22Rv1 (cell line): ENCODE results near the gene DOK6.

Experiments
- H3K27ac ChIP-seq: fragments of 450-650 bp; 2 replicates; pipeline ENCODE4 v1.5.1; 2017
- CTCF ChIP-seq: fragments of 450-650 bp; IDR thresholded peaks from 2 replicates; pipeline ENCODE4 v1.5.1; 2017; ENCODE audit warnings: mild to moderate bottlenecking
- ZFX ChIP-seq: fragments of 450-650 bp; IDR thresholded peaks from 2 replicates; pipeline ENCODE4 v1.6.1; 2017; ENCODE audit warnings: antibody characterized with exemption, borderline replicate concordance

The DOK6 gene

GRCh38 chr18:69770238-69770637, 369.6 kb downstream of the DOK6 start:
- peak overlapping the region; percentile 29 for H3K27ac ChIP-seq
- TF ChIP-seq ZFX (no peak), CTCF (no peak)

GRCh38 chr18:69774831-69775230, 374.1 kb downstream of the DOK6 start:
- H3K27ac ChIP-seq: no peak overlapping the region
- TF ChIP-seq ZFX: no peak
- no peak for TF ChIP-seq CTCF

GRCh38 chr18:69777248-69777647, 376.6 kb downstream of the DOK6 start:
- no peak overlapping the region for H3K27ac ChIP-seq
- no peak for TF ChIP-seq ZFX
- TF ChIP-seq CTCF: no peak

DNA sequence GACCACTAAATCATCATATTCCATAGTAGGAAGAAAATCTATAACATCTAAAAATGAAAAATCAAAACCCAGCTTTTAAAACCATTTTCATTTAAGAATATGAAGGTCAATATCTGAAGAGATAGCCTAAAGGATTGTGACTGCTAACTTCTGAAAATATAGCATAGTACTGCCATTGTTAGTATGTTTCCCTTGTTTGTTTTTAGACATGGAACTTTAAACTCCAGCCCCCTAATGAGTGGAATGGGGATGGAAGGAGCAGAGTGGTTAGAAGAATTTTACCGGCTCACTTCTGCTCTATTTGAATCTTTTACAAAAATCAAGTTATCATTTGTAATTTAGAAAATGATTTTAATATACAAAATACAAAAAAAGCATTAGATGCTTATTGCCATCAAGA, 378.0 kb downstream of the DOK6 start:
- no peak overlapping the region for H3K27ac ChIP-seq
- TF ChIP-seq ZFX: no peak
- TF ChIP-seq CTCF: no peak

- TF ChIP-seq ZFX (no peak), CTCF (no peak)
Observed at GRCh38 chr18:69780851-69781250, 380.2 kb downstream of the DOK6 start.

DNA sequence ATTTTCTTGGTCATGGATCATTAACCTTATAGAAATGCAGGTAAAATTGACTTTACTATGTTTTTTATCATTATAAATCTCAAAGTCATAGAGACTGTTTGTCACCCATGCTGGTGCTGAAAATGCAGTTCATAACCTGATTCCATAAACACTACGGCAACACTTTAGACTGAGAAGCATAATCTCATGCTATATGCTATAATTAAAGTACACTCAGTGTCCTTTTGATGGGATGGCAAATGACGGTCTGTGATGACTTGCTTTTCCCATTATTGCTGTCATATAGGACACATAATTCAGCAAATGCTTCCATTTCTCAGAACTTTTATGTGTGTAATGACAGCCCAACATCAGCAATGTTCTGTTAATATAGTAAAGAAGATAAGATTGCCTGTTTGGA, 384.1 kb downstream of the DOK6 start:
- no peak overlapping the region for H3K27ac ChIP-seq
- no peak for TF ChIP-seq CTCF
- no peak for TF ChIP-seq ZFX

More at GRCh38 chr18:69780851-69781250, 380.2 kb downstream of the DOK6 start:
- H3K27ac ChIP-seq: no peak overlapping the region

DNA sequence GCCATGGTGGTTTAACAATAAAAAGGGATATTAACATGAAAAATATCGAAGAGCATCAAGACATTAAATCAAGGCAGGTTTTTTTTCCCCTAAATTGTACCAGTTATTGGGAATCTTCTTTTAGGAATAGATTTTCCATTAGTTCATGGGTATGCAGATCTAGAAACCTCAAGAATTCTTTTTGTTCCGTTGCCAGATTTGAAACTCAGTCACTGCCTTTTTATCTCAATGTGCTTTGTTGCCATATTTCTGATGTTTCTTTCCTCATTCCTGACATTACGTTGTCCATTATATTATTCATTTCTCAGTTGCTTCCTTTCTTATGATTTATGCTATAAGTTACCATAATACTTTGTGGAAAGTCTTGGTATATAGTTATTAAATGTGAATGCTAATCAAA, 384.8 kb downstream of the DOK6 start:
- H3K27ac ChIP-seq: no peak overlapping the region
- TF ChIP-seq ZFX (no peak), CTCF (no peak)
